Measurements from ENCODE around the gene SPOCD1. TPM values are rescaled to one million over a fixed set of nuclear protein-coding genes. Genes with fewer than 3 reads are reported as not detected.

The SPOCD1 gene
- total RNA-seq, 4 donors from 2014 or later: 0.82 to 42.7 (median 4.5) TPM

DNA sequence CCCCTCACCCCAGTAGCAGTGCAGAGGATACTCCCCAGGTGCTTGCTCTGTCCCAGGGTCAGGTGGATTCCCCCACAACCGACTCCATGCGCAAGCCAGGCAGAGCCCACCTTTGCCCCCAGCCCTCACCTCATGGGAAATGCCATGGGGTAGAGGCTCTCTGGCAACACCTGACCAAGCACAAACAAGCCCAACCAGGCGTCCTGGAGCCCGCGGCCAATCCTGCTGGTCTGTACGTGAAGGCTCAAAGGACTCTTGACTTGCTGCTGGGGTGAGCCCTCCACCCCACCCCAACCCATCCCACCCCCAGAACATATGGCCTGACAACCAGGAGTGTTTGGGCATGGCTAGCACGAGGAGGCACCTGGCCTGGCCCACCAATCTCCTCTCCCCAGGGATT lies 53.5 kb downstream of the SPOCD1 start:
- TF ChIP-seq, protein P1, sequence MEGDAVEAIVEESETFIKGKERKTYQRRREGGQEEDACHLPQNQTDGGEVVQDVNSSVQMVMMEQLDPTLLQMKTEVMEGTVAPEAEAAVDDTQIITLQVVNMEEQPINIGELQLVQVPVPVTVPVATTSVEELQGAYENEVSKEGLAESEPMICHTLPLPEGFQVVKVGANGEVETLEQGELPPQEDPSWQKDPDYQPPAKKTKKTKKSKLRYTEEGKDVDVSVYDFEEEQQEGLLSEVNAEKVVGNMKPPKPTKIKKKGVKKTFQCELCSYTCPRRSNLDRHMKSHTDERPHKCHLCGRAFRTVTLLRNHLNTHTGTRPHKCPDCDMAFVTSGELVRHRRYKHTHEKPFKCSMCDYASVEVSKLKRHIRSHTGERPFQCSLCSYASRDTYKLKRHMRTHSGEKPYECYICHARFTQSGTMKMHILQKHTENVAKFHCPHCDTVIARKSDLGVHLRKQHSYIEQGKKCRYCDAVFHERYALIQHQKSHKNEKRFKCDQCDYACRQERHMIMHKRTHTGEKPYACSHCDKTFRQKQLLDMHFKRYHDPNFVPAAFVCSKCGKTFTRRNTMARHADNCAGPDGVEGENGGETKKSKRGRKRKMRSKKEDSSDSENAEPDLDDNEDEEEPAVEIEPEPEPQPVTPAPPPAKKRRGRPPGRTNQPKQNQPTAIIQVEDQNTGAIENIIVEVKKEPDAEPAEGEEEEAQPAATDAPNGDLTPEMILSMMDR (IDR thresholded peaks at IDR 0.05; ENCODE audit: low read depth): no peak

DNA sequence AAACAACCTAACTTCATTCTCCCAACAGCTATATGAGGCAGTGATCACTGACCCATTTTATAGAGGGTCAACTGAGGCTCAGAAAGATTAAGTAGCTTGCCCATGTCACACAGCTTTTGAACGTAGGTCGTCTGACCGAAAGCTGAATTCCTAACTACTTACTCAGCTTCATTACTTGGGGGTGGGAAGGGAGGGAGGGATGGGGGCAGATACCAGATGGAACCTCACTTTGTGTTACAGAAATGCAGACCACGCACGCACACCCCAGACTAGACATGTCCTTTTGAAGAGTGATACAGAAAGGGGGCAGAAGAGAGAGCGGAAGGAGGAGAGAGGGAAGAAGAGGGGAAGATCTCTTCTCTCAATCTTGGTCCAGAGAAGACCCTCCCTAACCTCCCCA lies 53.9 kb downstream of the SPOCD1 start:
- TF ChIP-seq, protein P1 (IDR thresholded peaks at IDR 0.05; ENCODE audit: low read depth): no peak

DNA sequence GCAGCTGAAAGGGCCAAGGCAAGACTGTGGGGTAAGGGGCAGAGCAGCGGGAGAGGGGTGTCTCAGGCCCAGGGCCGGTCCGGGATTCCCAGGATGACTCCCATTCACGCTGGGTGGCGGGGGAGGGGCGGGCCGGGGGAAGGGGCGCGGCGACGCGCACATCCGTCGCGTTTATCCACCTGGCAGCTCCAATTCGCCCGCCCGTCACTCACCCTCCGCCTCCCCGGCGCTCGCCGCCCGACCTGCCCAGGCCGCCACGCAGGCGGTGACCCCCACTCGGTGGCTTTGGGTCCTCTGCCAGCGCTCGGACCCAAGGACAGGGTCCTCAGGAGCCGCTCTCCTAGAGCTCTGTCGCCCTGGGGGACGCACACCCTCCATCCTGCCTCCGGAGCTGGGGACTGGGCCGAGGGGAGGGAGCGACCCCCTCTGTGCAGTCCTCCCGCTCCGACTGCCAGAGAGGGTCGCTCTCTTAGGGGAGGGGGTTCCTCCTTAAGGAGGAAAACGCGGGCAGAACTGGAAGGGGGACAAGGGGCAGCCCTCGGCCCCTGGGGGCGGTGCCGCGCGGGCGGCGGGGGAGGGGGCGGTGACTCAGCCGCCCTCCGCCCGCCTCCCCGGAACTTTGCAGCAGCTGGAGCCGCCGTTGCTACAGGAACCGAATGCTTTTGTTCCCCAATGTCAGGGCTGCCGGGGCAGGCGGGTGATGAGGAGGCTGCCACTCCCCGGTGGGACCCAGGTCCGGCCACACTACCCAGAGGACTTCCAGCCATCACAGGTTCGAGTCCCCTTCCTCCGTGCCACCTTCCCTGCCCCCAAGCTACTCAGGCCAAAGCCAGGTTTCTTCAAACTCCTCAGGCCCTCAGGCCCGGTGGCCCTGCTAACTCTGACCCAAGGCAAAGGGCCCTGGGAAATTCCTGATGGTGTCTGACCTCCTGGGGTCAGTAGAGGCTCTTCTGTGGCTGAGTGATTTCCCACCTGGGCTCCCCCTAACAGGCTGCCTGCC lies 55.1 kb downstream of the SPOCD1 start:
- TF ChIP-seq, protein P1 (IDR thresholded peaks at IDR 0.05; ENCODE audit: low read depth): no peak

DNA sequence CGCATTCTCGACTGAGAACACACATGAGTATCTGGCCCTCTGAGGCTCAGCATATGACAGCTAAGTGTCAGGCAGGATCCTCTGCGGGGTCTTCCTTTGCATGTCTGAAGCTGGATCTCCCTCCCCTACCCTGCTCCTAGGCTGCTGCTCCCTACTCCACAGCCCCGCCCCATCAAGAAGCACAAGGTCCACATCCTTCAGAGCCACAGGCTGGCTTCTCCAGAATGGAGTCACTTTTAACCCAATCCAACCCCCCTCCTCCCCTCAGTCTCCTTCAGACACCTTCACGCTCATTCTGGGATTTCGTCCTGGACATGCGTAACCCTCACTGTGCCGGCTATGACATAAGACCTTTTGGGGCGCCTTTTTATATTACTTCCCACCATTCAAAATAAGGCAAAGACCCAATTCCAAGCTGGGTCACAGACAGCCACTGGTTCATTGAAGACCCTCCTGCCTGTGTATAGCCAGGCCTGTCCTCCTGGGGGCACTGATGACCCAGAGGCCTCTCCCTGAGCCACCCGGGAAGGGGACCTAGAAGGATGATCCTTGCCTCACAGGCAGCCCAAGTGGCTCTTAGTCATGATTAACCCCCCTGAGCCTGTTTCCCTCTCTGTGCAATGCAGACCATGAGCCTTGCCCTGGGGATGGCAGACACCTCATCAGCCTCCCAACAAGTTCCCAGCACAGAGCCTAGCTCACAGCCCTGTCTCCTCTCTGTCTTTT lies 56.4 kb downstream of the SPOCD1 start:
- TF ChIP-seq, protein P1 (IDR thresholded peaks at IDR 0.05; ENCODE audit: low read depth): no peak

DNA sequence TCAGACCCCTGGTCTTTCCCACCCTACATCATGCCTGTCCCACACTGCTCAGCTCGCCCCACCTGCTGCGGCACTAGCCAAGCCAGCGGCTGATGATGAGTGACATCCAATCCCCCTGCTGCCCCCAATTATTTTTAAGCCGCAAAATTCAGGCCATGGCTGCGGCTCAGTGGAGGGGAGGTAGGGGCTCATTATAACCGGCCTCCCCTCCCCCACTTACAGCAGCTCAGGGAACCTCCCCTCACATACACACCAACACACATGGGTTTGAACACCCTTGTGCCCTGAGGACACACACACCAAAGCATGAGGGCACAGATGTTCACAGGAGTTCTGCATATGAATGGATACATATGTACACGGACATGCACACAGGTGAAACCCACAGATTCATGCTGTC lies 57.0 kb downstream of the SPOCD1 start:
- TF ChIP-seq, protein P1 (IDR thresholded peaks at IDR 0.05; ENCODE audit: low read depth): no peak

DNA sequence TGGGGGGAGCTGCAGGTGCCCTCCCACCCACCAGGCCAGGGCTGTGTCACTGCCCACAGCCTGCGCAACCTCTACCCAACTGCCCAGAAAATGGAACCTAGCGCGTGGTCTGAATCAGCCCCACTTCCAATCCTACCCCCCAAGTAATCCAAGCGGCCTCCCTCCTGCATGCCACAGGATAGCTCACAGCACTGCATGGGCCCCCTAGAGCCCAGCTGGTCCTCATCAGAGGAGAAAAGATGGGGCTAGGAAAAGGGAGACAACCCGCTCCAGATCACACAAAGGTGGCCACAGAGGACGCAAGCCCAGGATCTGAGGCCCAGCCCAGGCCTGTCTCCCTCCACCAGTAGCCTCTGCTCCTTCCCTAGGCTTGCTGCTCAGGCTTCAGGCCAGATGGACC lies 57.8 kb downstream of the SPOCD1 start:
- TF ChIP-seq, protein P1 (IDR thresholded peaks at IDR 0.05; ENCODE audit: low read depth): no peak

DNA sequence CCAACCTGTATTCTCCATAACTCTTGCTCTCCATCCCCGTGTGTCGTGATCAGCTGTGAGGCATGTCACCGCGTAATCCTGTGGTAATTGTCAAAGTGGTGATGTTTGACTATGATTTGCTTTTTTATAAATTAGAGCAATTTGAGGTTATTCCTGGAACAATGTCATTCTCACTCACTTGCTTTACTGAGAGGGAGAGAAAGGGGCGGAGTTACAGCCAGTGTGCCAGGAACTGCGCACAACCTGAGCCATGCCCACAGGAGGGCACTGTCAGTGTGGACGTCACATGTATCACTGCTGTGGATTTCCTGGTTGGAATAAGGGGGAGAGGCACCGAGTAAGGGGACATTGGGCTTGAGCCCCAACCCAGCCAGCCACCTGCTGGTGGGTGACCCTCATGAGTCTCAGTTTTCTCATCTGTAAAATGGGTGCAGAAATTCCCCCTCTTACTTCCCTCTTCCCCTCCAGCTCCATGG lies 58.6 kb downstream of the SPOCD1 start:
- TF ChIP-seq, protein P1 (IDR thresholded peaks at IDR 0.05; ENCODE audit: low read depth): no peak

Data from subcutaneous adipose tissue (tissue), 4 donors.